ENCODE data around the gene ERCC1.

Gene ERCC1

GRCh38 chr19:45467456-45468158 lies 43.9 kb upstream of the ERCC1 start, which contains the start of gene FOSB:
Gene FOSB (plus strand): TSS chr19:45467996. CDS start chr19:45468587, 591 bp downstream.
- Histone ChIP-seq H3K9ac (ENCODE audit: low read depth, low read length) (peak within 1 kb of the TSS; percentile 64; the same call in 1 of the 2 replicates), H3K27me3 (ENCODE audit: insufficient read depth, low read length) (peaks cover 45% of the 10 kb centered on the region), H3K36me3 (ENCODE audit: insufficient read depth, low read depth, low read length) (no peaks in the 10 kb centered on the region), H3K4me1 (ENCODE audit: insufficient read depth, low read length) (no peaks in the 10 kb centered on the region), H3K27ac (ENCODE audit: low read length) (no peak within 1 kb of the TSS), H3K9me3 (ENCODE audit: insufficient read depth, low read depth, low read length) (no peaks in the 10 kb centered on the region), H3K4me3 (ENCODE audit: low read length) (peak within 1 kb of the TSS; percentile 97)

DNA sequence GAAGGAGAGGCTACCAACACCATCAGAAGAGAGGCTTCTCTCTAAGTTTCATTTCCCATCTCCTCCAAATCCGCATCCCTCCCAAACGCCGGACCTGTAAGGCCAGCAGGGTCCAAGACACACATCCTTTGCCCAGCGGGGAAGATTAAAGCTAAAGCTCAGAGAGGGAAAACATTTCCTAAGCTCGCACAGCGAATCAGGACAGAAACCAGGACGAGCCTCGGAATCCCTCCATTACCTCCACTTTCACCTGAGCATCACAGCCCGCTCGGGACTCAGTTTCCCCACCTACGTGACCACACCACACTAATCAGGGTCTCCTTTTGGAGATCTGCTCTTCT lies 43.4 kb upstream of the ERCC1 start:
- H3K4me1 ChIP-seq (ENCODE audit: insufficient read depth, low read length) = no peaks in the 10 kb centered on the region
- no peak overlapping the region for H3K27ac ChIP-seq (ENCODE audit: low read length)
- no peaks in the 10 kb centered on the region for H3K9me3 ChIP-seq (ENCODE audit: insufficient read depth, low read depth, low read length)
- peak overlapping the region; percentile 60; the same call in 1 of the 2 replicates for H3K9ac ChIP-seq (ENCODE audit: low read depth, low read length)
- H3K4me3 ChIP-seq (ENCODE audit: low read length) = peak overlapping the region; percentile 97
- no peaks in the 10 kb centered on the region for H3K36me3 ChIP-seq (ENCODE audit: insufficient read depth, low read depth, low read length)
- peaks cover 40% of the 10 kb centered on the region for H3K27me3 ChIP-seq (ENCODE audit: insufficient read depth, low read length)

DNA sequence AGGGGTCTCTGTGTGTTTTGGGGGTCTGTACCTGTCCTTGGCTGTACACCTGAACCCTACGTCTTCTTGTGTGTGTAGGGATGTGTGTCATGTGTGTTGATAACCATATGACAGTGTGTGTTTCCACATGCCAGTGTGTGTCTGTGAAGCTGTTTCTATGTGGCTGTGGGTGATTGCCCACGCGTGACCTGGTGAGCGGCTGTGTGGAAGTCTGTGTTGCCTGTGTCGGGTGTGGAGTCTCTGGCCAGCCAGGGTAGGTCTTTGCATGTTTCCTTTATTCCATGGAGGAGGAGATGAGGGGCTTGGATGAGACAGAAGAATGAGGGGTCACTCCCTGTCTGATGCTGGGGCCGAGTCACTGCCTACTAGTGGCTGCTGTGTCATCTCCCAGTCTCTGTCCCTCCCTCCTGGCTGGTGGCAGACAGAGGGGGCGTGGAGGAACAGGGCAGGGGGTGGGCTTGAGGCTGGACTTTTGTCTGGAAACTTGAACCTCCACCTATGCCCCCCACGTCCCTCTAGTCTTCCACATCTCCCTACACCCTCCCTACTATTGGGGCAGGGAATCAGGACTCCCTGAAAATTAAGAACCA lies 41.2 kb upstream of the ERCC1 start:
- H3K4me3 ChIP-seq (ENCODE audit: low read length) = no peak overlapping the region
- H3K9me3 ChIP-seq (ENCODE audit: insufficient read depth, low read depth, low read length) = no peaks in the 10 kb centered on the region
- no peaks in the 10 kb centered on the region for H3K4me1 ChIP-seq (ENCODE audit: insufficient read depth, low read length)
- no peak overlapping the region for H3K27ac ChIP-seq (ENCODE audit: low read length)
- H3K36me3 ChIP-seq (ENCODE audit: insufficient read depth, low read depth, low read length) = no peaks in the 10 kb centered on the region
- no peak overlapping the region for H3K9ac ChIP-seq (ENCODE audit: low read depth, low read length)
- H3K27me3 ChIP-seq (ENCODE audit: insufficient read depth, low read length) = peaks cover 19% of the 10 kb centered on the region

GRCh38 chr19:45464274-45464673 lies 40.6 kb upstream of the ERCC1 start:
- H3K9ac ChIP-seq (ENCODE audit: low read depth, low read length) = no peak overlapping the region
- no peak overlapping the region for H3K27ac ChIP-seq (ENCODE audit: low read length)
- no peaks in the 10 kb centered on the region for H3K4me1 ChIP-seq (ENCODE audit: insufficient read depth, low read length)
- H3K36me3 ChIP-seq (ENCODE audit: insufficient read depth, low read depth, low read length) = no peaks in the 10 kb centered on the region
- no peak overlapping the region for H3K4me3 ChIP-seq (ENCODE audit: low read length)
- no peaks in the 10 kb centered on the region for H3K9me3 ChIP-seq (ENCODE audit: insufficient read depth, low read depth, low read length)
- peaks cover 19% of the 10 kb centered on the region for H3K27me3 ChIP-seq (ENCODE audit: insufficient read depth, low read length)

GRCh38 chr19:45463241-45463640 lies 39.5 kb upstream of the ERCC1 start:
- H3K36me3 ChIP-seq (ENCODE audit: insufficient read depth, low read depth, low read length) = no peaks in the 10 kb centered on the region
- no peak overlapping the region for H3K9ac ChIP-seq (ENCODE audit: low read depth, low read length)
- no peak overlapping the region for H3K4me3 ChIP-seq (ENCODE audit: low read length)
- no peak overlapping the region for H3K27ac ChIP-seq (ENCODE audit: low read length)
- H3K9me3 ChIP-seq (ENCODE audit: insufficient read depth, low read depth, low read length) = no peaks in the 10 kb centered on the region
- peaks cover 14% of the 10 kb centered on the region for H3K27me3 ChIP-seq (ENCODE audit: insufficient read depth, low read length)
- no peaks in the 10 kb centered on the region for H3K4me1 ChIP-seq (ENCODE audit: insufficient read depth, low read length)

GRCh38 chr19:45462174-45462573 lies 38.5 kb upstream of the ERCC1 start:
- Histone ChIP-seq H3K4me1 (ENCODE audit: insufficient read depth, low read length) (no peaks in the 10 kb centered on the region), H3K9ac (ENCODE audit: low read depth, low read length) (no peak overlapping the region), H3K9me3 (ENCODE audit: insufficient read depth, low read depth, low read length) (no peaks in the 10 kb centered on the region), H3K27me3 (ENCODE audit: insufficient read depth, low read length) (peaks cover 10% of the 10 kb centered on the region), H3K27ac (ENCODE audit: low read length) (no peak overlapping the region), H3K4me3 (ENCODE audit: low read length) (no peak overlapping the region), H3K36me3 (ENCODE audit: insufficient read depth, low read depth, low read length) (no peaks in the 10 kb centered on the region)

GRCh38 chr19:45460807-45461347 lies 37.2 kb upstream of the ERCC1 start:
- Histone ChIP-seq H3K4me3 (ENCODE audit: low read length) (no peak overlapping the region), H3K4me1 (ENCODE audit: insufficient read depth, low read length) (peaks cover 3% of the 10 kb centered on the region; the same call in 1 of the 2 replicates), H3K27me3 (ENCODE audit: insufficient read depth, low read length) (peaks cover 5% of the 10 kb centered on the region), H3K27ac (ENCODE audit: low read length) (no peak overlapping the region), H3K9ac (ENCODE audit: low read depth, low read length) (no peak overlapping the region), H3K9me3 (ENCODE audit: insufficient read depth, low read depth, low read length) (no peaks in the 10 kb centered on the region), H3K36me3 (ENCODE audit: insufficient read depth, low read depth, low read length) (no peaks in the 10 kb centered on the region)

GRCh38 chr19:45457776-45458175 lies 34.1 kb upstream of the ERCC1 start:
- H3K27me3 ChIP-seq (ENCODE audit: insufficient read depth, low read length) = no peaks in the 10 kb centered on the region
- H3K27ac ChIP-seq (ENCODE audit: low read length) = no peak overlapping the region
- H3K9ac ChIP-seq (ENCODE audit: low read depth, low read length) = no peak overlapping the region
- H3K36me3 ChIP-seq (ENCODE audit: insufficient read depth, low read depth, low read length) = no peaks in the 10 kb centered on the region
- H3K4me1 ChIP-seq (ENCODE audit: insufficient read depth, low read length) = peaks cover 3% of the 10 kb centered on the region
- H3K4me3 ChIP-seq (ENCODE audit: low read length) = no peak overlapping the region
- no peaks in the 10 kb centered on the region for H3K9me3 ChIP-seq (ENCODE audit: insufficient read depth, low read depth, low read length)

DNA sequence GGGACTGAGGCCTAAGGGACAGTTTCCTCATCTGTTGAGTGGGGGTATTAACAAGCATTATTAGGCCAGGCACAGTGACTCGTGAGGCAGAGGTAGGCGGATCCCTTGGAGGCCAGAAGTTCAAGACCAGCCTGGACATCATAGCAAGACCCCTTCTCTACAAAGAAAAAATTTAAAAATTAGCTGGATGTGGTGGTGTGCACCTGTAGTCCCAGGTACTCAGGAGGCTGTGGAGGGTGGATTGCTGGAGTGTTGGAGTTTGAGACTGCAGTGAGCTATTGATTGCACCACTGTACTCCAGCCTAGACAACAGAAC lies 32.7 kb upstream of the ERCC1 start:
- Histone ChIP-seq H3K4me1 (ENCODE audit: insufficient read depth, low read length) (peaks cover 3% of the 10 kb centered on the region), H3K27ac (ENCODE audit: low read length) (no peak overlapping the region), H3K4me3 (ENCODE audit: low read length) (no peak overlapping the region), H3K9me3 (ENCODE audit: insufficient read depth, low read depth, low read length) (no peaks in the 10 kb centered on the region), H3K27me3 (ENCODE audit: insufficient read depth, low read length) (peaks cover 11% of the 10 kb centered on the region), H3K36me3 (ENCODE audit: insufficient read depth, low read depth, low read length) (no peaks in the 10 kb centered on the region), H3K9ac (ENCODE audit: low read depth, low read length) (no peak overlapping the region; the same call in 1 of the 2 replicates)

GRCh38 chr19:45455707-45456499 lies 32.2 kb upstream of the ERCC1 start:
- Histone ChIP-seq H3K4me3 (ENCODE audit: low read length) (no peak overlapping the region), H3K9me3 (ENCODE audit: insufficient read depth, low read depth, low read length) (no peaks in the 10 kb centered on the region), H3K27ac (ENCODE audit: low read length) (no peak overlapping the region), H3K4me1 (ENCODE audit: insufficient read depth, low read length) (peaks cover 3% of the 10 kb centered on the region), H3K27me3 (ENCODE audit: insufficient read depth, low read length) (peaks cover 17% of the 10 kb centered on the region), H3K9ac (ENCODE audit: low read depth, low read length) (peak overlapping the region; percentile 65; the same call in 1 of the 2 replicates), H3K36me3 (ENCODE audit: insufficient read depth, low read depth, low read length) (no peaks in the 10 kb centered on the region)

GRCh38 chr19:45451850-45452387 lies 28.2 kb upstream of the ERCC1 start:
- H3K36me3 ChIP-seq (ENCODE audit: insufficient read depth, low read depth, low read length) = no peaks in the 10 kb centered on the region
- H3K4me3 ChIP-seq (ENCODE audit: low read length) = no peak overlapping the region
- H3K4me1 ChIP-seq (ENCODE audit: insufficient read depth, low read length) = peaks cover 3% of the 10 kb centered on the region
- no peaks in the 10 kb centered on the region for H3K9me3 ChIP-seq (ENCODE audit: insufficient read depth, low read depth, low read length)
- H3K27me3 ChIP-seq (ENCODE audit: insufficient read depth, low read length) = peaks cover 34% of the 10 kb centered on the region
- no peak overlapping the region for H3K9ac ChIP-seq (ENCODE audit: low read depth, low read length)
- no peak overlapping the region for H3K27ac ChIP-seq (ENCODE audit: low read length)

Measured in iPS-20b (cell line).